ENCODE data around the gene LDB2.

DNA sequence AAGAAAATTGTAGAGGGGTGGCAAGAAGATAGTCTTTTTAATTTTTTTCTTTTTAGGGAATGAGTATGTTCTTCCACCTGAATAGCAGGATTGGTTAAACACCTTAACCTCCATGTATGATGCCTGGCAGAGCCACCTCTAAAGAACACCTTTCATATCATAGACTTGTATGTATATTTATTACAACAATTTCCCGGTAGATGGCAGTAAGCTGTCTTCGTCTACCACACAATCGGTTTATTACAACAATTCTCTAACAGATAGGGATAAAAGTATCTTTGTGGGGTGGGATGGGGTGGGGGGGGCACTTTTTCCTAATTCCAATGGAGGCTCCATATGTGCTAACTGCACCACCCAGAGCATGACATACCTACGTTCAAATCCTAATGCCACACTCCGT lies 255.5 kb downstream of the LDB2 start:
- TF ChIP-seq, protein P1, sequence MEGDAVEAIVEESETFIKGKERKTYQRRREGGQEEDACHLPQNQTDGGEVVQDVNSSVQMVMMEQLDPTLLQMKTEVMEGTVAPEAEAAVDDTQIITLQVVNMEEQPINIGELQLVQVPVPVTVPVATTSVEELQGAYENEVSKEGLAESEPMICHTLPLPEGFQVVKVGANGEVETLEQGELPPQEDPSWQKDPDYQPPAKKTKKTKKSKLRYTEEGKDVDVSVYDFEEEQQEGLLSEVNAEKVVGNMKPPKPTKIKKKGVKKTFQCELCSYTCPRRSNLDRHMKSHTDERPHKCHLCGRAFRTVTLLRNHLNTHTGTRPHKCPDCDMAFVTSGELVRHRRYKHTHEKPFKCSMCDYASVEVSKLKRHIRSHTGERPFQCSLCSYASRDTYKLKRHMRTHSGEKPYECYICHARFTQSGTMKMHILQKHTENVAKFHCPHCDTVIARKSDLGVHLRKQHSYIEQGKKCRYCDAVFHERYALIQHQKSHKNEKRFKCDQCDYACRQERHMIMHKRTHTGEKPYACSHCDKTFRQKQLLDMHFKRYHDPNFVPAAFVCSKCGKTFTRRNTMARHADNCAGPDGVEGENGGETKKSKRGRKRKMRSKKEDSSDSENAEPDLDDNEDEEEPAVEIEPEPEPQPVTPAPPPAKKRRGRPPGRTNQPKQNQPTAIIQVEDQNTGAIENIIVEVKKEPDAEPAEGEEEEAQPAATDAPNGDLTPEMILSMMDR (conservative IDR thresholded peaks at IDR 0.05 in 1 of 2, IDR thresholded peaks at IDR 0.05 in 1 of 2; ENCODE audit: extremely low read depth in 1 of 2, insufficient read depth in 1 of 2, low read depth in 1 of 2, low read length in 2 of 2) = peak; percentile 4 to 37
- no peak for TF ChIP-seq EZH2 (IDR thresholded peaks at IDR 0.05; ENCODE audit: borderline replicate concordance, low read length)
